SH-SY5Y (cell line): ENCODE measurements around the gene MAP1B.

Experiments used
- GATA2 ChIP-seq: IDR thresholded peaks from 2 replicates; pipeline ENCODE4 v1.6.1; 2011; ENCODE audit warnings: mild to moderate bottlenecking, low read depth, low read length
- GATA3 ChIP-seq: IDR thresholded peaks from 2 replicates; pipeline ENCODE4 v1.6.1; 2011; ENCODE audit warnings: low read depth, mild to moderate bottlenecking, low read length, moderate library complexity

DNA sequence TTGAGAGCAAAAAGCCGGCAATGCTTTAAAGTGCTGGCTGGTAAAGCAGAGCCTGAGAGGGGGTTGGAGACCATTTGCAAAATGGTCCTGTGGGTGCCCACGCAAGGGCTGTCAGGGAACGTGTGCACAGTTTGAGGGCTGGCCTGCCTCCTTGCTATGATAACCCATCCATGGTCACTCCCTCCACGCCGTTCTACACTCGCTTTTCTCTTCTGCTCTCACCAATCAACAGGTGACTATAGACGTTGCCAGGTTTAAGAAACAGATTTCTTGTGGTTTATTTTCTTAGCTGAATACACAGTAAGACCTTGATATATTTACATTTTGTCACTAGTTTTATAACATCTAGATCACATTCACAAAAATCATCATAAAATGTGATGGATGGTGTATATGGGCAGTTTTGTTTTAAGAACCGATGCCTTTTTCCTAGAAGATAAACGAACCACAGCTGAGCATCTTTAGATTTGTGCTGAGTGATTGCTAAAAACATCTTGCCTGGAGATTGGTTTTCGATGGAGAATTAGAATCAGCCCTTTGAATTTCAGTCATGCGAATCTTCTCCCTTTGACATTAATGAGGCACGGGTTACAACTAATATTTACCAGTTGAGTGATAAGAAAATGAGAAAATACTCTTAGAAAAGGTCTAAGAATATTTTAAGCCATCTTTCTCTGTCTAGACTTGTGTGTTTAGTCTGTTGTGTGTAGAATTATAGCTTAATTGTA is 13.9 kb downstream of the MAP1B start:
- TF ChIP-seq GATA2 (no peak), GATA3 (no peak)
